Thyroid gland (tissue), 4 donors: ENCODE results near the gene SNX3. TPM values are rescaled to one million over a fixed set of nuclear protein-coding genes. Genes with fewer than 3 reads are reported as not detected.

Experiments used
- DNase-seq, 2 donors: peaks; one replicate each; pipeline ENCODE4 v3.0.0-alpha.2; 2019
- H3K27ac ChIP-seq, 3 donors: fragments of 200-600 bp; sonication (generic); 1 replicate in 2 of 3; 2 replicates in 1 of 3; pipeline ENCODE4 v1.5.1; 2016 to 2019; ENCODE audit warnings: mild to moderate bottlenecking in 1 of 3, moderate library complexity in 1 of 3
- H3K27me3 ChIP-seq: fragments of 200-600 bp; sonication (generic); one replicate; pipeline ENCODE4 v1.5.1; 2019
- H3K36me3 ChIP-seq, 2 donors: fragments of 200-600 bp; sonication (generic); one replicate each; pipeline ENCODE4 v1.5.1; 2016 to 2019
- H3K4me1 ChIP-seq, 2 donors: fragments of 200-600 bp; sonication (generic); one replicate each; pipeline ENCODE4 v1.5.1; 2017 to 2019
- H3K4me3 ChIP-seq, 3 donors: fragments of 200-600 bp; sonication (generic); replicated peaks in 1 of 3; 1 replicate in 2 of 3; 2 replicates in 1 of 3; pipeline ENCODE4 v1.5.1; 2016; ENCODE audit warnings: mild to moderate bottlenecking in 1 of 3
- H3K9me3 ChIP-seq: fragments of 200-600 bp; sonication (generic); one replicate; pipeline ENCODE4 v1.5.1; 2017
- POLR2A ChIP-seq, 2 donors: fragments of 450-650 bp; IDR thresholded peaks; one replicate each; pipeline ENCODE4 v1.6.1; 2017; ENCODE audit warnings: antibody characterized with exemption in 2 of 2, mild to moderate bottlenecking in 2 of 2, moderate library complexity in 1 of 2
- WGBS, 2 donors: methylation state at CpG; one replicate each; pipeline ENCODE4 v1.1.5; 2017; 5-methylcytosine and 5-hydroxymethylcytosine counted together
- intact Hi-C: fragments of 100-400 bp; cut with DNase I; formaldehyde crosslinking; loops from one replicate; pipeline ENCODE4 v1.15.1; 2023
- total RNA-seq, 4 donors: library from RNA; depleted of rRNA; stranded (reverse); fragments of >200 nt; gene quantifications; one replicate each; pipeline ENCODE4 v1.2.3, GENCODE V29; 2016
- TF ChIP-seq, protein P1 (sequence below), 6 experiments: fragments of 200-600 bp in 3 of 6; fragments of 450-650 bp in 3 of 6; sonication (generic) in 3 of 6; IDR thresholded peaks; one replicate each; pipeline ENCODE4 v1.5.1; 2016 to 2019; ENCODE audit warnings: antibody characterized with exemption in 6 of 6, mild to moderate bottlenecking in 2 of 6, inconsistent platforms in 1 of 6, moderate library complexity in 1 of 6

Gene SNX3
- total RNA-seq, 4 donors from 2014 or later, result 97.5 to 208 (median 132) TPM

DNA sequence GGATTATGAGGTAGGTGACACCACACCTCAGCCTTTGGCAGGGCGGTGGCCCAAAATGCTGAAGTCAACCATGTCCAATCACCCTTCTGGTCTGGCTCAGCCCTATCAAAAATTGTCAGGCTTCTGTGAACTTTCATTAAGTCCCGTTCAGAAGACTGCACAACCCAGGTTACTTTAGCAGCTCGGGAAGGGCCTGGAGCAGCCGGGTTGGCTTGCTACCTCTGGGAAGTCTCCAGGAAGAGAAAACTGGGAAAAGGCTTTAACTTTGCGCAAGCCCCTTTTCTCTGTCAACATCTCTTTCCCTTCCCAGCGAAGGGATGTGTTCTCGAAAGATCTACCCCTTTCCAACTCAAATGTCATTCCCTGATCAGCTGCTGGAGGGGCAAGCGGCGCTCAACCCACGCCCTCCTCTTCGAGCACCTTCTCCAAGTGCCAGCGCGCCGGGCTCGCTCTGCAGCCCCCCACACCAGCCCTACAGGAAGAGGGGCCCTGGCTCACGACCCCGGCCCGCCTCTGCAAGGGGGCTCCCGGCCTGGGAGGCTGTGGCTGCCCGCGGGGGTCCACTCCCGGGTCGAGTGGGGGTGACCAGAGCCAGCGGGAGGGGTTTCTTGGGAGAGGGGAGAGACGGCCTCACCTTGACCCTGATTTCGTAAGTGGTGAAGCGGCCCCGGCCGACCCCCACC, 573 bp downstream of the SNX3 start:
- H3K4me1 ChIP-seq, result peaks cover 13 to 23% of the 10 kb centered on the region in 2 donors
- peak overlapping the region; percentile 82 to 99 (median 95) for H3K4me3 ChIP-seq
- H3K36me3 ChIP-seq, result no peaks in the 10 kb centered on the region
- peak overlapping the region; percentile 95 to 99 (median 98) for H3K27ac ChIP-seq
- intact Hi-C loops, result no loop called here
- peak; percentile 52 to 54 for DNase-seq
- WGBS, 2 donors, result 1 to 3% methylated on average over 19 to 25 of the region's 29 CpGs
- peak in 1 of 2 donors; percentile 8 for TF ChIP-seq POLR2A (IDR thresholded peaks at IDR 0.05)
- TF ChIP-seq, protein P1, sequence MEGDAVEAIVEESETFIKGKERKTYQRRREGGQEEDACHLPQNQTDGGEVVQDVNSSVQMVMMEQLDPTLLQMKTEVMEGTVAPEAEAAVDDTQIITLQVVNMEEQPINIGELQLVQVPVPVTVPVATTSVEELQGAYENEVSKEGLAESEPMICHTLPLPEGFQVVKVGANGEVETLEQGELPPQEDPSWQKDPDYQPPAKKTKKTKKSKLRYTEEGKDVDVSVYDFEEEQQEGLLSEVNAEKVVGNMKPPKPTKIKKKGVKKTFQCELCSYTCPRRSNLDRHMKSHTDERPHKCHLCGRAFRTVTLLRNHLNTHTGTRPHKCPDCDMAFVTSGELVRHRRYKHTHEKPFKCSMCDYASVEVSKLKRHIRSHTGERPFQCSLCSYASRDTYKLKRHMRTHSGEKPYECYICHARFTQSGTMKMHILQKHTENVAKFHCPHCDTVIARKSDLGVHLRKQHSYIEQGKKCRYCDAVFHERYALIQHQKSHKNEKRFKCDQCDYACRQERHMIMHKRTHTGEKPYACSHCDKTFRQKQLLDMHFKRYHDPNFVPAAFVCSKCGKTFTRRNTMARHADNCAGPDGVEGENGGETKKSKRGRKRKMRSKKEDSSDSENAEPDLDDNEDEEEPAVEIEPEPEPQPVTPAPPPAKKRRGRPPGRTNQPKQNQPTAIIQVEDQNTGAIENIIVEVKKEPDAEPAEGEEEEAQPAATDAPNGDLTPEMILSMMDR (IDR thresholded peaks at IDR 0.05), result no peak
- H3K9me3 ChIP-seq, result no peaks in the 10 kb centered on the region
- no peaks in the 10 kb centered on the region for H3K27me3 ChIP-seq

DNA sequence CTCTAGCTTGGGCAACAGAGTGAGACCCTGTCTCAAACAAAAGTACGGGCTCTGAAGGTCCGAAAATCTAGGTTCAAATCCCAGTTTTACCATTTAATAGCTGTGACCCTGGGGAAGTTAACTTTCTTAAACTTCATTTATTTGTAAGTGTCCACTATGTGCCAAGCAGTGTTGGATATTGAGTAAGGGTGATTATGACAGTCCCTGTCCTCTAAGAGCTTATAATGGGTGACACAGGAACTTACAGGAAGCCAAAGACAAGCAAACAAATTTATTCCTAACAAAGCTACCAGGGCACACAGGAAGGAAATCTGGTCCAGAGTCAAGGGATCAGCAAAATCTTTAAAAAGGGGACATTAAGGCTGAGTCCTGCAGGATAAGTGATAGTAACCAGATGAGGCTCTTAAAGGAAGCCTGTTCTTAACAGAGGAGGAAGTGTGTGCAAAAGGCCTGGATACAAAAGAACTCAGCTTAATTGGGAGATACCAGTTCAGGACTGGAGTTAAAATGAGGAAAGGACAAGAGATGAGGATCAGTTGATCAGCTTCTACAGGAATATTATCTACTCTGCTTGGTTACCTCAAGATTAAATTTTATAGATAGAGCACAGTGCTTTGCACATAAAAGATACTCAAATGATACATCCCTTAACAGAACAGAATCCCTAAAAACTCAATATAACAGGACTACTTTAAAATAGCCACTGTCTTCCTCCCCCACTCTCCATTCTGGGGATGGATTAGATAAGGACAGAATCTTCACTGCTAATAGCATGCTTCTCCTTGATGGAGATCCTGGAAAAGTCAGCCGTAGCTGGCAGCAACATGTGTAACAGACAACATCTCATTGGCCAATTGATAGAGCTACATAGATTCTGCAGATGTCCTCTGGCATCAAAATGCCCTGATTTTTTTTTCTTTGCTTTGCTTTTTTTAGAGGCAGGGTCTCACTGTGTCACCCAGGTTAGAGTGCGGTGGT, 6.1 kb downstream of the SNX3 start:
- no peak overlapping the region for H3K27ac ChIP-seq
- no peaks in the 10 kb centered on the region for H3K9me3 ChIP-seq

DNA sequence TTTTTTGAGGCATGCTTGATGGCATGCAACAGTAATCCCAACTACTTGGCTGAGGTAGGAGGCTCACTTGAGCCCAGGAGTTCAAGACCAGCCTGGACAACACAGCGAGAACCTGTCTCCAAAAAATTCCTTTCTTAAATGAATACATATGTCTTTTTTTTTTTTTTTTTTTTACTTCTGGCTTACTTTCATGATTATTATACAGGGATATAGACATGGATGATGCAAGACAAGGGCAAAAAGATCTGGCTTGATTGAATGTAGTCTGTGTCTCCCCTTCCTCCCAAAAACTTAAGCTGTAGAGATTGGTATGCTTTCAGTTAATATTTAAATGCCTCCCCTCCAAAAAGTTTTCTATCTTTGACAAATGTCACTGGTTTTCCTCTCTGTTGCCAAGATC, 7.6 kb downstream of the SNX3 start:
- intact Hi-C loops, result no loop called here
- WGBS, 2 donors, result 97 to 100% methylated on average over 1 of the region's 1 CpG
- H3K4me3 ChIP-seq, result no peak overlapping the region
- no peaks in the 10 kb centered on the region for H3K27me3 ChIP-seq
- no peaks in the 10 kb centered on the region for H3K9me3 ChIP-seq
- peaks cover 0 to 17% of the 10 kb centered on the region in 2 donors for H3K4me1 ChIP-seq
- TF ChIP-seq, protein P1 (IDR thresholded peaks at IDR 0.05), result no peak
- no peak for TF ChIP-seq POLR2A (IDR thresholded peaks at IDR 0.05)
- no peaks in the 10 kb centered on the region for H3K36me3 ChIP-seq
- no peak overlapping the region for H3K27ac ChIP-seq
- DNase-seq, result no peak

More for the DNA sequence above, 6.1 kb downstream of the SNX3 start:
- H3K4me3 ChIP-seq, result no peak overlapping the region
- no peaks in the 10 kb centered on the region for H3K36me3 ChIP-seq
- peaks cover 11 to 30% of the 10 kb centered on the region in 2 donors for H3K4me1 ChIP-seq
- no peaks in the 10 kb centered on the region for H3K27me3 ChIP-seq
- TF ChIP-seq POLR2A (IDR thresholded peaks at IDR 0.05), result no peak
- TF ChIP-seq, protein P1 (IDR thresholded peaks at IDR 0.05), result no peak
- WGBS, 2 donors, result 89 to 94% methylated on average over 4 of the region's 4 CpGs
- no peak for DNase-seq
- intact Hi-C loops, result no loop called here

DNA sequence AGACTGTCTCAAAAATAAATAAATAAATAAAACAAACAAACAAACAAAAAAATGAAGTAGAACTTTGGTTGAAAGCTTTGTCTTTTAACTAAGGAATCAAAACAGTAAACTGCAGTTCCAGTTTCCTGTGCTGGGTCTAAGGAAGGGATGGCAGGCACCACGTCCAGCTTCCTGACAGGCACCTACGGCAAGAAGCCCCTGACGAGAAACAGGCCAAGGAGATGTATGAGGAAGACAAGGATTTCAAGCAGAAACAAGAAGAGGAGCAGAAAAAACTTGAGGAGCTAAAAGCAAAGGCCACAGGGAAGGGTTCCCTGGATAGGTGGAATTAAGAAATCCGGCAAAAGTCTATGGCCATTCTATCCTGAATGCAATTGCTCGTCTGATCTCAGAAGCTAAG, 8.8 kb downstream of the SNX3 start:
- Histone ChIP-seq H3K9me3 (no peaks in the 10 kb centered on the region), H3K27me3 (no peaks in the 10 kb centered on the region), H3K36me3 (no peaks in the 10 kb centered on the region), H3K4me3 (no peak overlapping the region), H3K27ac (no peak overlapping the region), H3K4me1 (peaks cover 0 to 12% of the 10 kb centered on the region in 2 donors)
- intact Hi-C loops, result no loop called here
- no peak for DNase-seq
- WGBS, 2 donors, result 84 to 88% methylated on average over 5 of the region's 5 CpGs
- TF ChIP-seq, protein P1 (IDR thresholded peaks at IDR 0.05), result no peak
- no peak for TF ChIP-seq POLR2A (IDR thresholded peaks at IDR 0.05)
